Activated T-cell treated with anti-CD3 and anti-CD28 coated beads for 48 hours (primary cell): Measurements from ENCODE around the gene PDIA2.
"Not testable (repeated sequence)": the region's sequence is repeated elsewhere in the genome, so short reads cannot be mapped to it uniquely, and the experiment has no call there.

ENCODE experiments used
- DNase-seq: peaks from one replicate; pipeline ENCODE4 v3.0.0-alpha.2; 2020; ENCODE audit warnings: low read depth

PDIA2 gene

DNA sequence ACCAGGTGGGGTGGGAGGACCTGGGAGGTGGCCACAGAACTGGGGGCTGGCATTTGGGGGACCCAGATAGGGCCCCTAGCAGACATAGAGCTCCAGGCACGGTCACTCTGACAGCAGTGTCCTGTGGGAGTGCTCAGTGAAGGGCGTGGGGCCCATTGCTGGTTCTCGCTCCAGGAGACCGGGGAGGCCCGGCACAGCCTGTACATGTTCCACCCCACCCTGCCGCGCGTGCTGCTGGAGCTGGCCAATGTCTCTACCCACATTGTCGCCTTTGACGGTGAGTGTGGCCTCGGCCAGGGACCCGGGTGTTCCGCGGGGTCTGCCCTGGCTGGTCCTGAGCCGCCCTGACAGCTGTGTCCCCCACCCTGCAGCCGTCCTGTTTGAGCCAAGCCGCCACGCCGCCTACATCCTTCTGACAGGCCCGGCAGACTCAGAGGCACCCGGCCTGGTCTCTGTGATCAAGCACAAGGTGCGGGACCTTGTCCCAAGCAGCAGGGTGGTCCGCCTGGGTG is 18.5 kb upstream of the PDIA2 start:
- DNase-seq = no peak

DNA sequence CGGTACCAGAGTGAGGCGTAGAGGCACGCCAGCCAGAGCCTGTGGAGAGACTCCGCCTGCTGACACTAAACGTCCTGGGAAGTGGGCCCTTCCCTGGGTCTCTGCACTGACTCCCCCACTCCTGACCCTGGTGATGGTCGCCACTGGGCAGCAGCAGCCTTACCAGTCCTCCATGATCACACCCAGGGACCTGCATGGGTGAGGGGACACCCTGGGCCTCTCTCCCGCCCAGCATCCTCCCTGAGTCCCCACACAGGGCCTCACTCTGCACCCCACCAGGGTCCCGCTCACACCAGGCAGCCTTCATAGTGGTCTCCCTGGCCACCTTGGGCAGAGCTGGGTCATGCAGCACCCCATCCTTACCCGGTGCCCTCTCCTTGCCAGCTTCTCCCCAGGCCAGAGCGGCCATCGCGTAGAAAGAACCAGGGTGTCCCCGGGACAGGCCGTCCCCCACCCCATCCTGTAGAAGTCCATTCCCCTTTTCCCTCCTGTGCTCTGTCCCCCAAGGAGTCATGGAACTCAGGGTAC is 17.9 kb upstream of the PDIA2 start:
- no peak for DNase-seq

- DNase-seq = no peak
Observed at GRCh38 chr16:265711-266110, 17.3 kb upstream of the PDIA2 start.

GRCh38 chr16:266258-267164 is 16.5 kb upstream of the PDIA2 start:
- DNase-seq = no peak

DNA sequence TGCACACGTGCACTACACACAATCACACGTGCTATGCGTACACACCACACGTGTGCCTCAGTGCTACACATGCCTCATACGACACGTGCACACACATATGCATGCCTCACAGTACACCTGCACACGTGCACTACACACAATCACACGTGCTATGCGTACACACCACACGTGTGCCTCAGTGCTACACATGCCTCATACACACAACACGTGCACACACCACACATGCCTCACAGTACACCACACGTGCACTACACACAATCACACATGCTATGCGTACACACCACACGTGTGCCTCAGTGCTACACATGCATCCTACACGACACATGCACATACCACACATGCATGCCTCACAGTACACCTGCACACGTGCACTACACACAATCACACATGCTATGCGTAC is 15.4 kb upstream of the PDIA2 start:
- DNase-seq = not testable (repeated sequence)

- DNase-seq = no peak
Observed at GRCh38 chr16:268141-269053, 14.6 kb upstream of the PDIA2 start.

DNA sequence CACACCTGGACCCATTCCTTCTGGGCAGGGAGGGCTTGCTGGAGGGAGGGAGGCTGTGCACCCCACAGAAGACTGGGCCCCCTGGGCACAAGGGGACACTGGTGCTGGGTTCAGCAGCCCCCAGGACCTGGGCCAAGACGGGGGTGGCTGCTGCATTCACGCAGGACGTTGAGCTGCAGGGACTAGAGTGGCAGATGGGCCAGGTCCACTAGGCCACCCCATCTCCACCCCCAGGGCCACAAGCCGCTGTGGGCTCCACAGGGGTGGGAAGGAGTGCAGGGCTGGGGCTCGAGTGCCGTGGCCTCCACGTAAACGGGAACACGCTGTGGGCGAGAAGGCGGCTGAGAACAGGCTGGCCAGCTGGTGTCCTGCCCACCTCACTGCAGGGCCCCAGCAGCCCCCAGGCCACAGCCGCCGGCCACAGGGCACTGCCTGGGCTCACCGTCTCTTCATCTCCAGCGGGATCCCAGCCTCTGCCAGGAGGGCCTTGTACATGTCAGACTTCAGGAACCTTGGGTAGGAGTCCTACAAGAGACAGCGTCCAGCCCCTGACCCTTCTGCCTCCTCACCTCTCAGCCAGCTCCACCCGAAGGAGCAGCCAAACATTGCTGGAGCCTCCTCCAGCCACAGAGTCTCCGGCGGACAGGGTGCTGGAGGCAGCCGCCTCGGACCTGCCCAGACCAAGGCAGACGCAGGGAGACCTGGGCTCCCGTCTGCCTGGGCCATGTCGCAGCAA is 13.7 kb upstream of the PDIA2 start:
- DNase-seq = no peak

DNA sequence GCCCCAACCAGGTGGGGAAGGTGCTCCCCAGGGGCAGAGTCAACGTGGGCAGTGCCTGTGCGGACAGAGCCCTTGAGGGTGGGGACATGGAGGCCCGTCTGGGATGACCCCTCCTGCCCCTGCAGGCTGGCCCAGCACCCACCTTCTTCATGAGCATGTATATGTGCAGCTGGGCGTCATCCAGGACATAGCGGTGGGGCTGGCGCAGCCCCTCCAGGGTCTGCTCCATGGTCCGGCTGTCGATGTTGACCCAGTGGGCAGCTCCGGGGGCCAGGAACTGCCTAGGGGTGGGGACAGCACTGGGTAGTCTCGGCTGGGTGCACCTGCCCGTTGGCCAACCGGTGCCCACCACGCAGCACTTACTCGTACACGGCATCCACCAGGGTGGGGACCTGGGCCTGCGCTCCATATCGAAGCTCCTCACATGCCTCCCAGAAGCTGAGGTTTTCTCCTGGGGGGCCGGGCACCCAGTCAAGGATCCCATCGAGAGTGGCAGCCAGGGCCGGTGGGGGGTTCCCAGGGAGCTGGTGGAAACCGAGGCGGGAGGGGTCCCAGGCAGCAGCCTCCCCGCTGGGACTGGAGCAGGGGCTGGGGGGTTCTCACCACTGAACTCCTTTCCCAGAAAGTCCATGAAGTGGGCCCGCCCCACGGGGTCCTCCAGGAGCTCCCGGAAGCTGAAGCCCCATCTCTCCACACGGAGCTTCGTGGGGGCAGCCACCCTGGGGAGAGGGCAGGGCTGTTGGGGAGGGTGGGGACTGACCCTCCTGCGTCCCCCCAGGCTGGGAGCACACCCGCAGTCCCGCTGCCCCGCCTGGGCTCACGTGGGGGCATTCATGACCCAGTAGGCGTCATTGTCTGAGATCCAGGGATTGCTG is 12.3 kb upstream of the PDIA2 start:
- DNase-seq = no peak

DNA sequence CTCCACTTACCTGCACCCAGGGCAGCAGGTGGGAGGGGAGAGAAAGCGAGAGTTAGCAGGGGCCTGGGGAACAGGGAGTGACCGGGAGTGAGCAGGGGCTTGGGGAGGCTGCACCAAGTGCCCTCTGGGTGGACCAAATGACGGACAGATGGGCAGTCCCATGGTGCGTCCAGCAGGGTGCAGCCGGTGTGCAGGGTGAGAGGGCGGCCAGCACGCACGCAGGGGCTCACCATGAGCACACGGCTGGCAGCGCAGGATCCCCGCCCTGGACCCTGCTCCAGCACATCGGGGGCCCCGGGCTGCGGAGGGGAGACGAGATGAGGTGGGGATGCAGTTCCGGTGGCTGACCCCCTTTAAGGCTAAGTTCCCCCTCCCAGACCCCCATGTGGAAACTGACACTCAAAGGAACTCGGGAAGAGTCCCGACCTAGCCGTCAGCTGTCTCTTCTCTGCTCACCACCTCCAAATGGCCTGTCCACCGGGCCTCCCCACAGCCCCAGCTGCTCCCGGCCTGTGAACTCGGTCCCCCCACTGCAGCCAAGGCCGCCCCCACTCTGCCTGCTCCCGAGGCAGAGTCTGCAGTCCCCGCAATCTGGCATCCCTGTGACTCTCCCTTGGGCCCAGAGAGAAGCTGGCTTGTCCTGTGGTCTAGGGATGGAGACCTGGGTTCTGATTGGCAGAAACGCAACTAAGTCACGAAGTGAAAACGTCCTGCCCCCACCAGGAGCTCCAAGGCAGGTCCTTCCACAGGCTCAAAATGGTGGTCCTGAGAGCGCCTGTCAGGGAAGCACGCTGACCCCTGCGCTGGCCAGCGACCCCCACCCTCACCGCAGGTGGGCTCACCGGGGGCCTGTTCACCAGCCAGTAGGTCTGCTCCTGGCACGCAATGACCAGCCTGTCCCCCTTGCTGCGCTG is 10.1 kb upstream of the PDIA2 start:
- DNase-seq = no peak

DNA sequence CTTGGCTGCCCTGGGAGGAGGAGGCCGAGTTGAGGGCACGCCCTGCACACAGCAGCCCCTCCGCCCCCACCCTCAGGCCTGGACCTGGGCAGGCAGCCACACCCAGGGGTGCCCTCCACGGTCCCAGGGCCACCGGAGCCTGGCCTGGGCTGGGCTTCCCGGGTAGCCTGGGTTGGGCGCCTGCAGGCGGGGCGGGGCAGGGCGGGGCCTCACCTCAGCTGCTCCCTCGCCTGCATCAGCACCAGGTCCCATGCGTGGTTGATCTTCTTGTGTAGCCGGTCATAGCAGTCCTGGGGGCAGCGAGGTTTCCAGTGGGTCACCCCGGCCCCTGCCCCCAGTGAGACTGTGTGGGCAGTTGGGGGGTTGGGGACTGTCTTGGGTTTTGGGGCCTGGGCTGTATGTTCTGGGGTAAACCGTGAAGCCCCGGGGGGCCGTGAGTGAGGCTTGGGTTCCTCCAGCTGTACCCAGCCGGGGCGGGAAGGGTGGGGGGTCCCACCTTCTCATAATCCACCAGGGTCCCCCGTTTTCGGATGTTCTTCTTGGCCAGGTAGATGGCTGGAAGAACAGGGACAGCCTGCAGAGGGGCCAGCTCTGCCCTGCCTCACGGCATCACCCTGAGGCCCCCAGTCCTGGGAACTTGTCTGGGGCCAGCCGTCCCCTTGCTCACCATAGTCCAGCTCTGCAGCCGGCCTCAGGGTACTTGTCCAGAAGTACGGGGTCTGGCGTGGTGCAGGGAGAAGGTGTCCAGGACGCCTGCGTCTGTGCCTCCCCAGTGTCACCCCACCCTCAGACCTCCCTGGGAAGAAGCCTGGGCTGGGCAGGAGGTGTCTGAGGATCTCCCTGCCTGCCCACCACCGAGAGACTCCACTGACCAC is 9.2 kb upstream of the PDIA2 start:
- DNase-seq = no peak

GRCh38 chr16:275041-275641 is 7.8 kb upstream of the PDIA2 start:
- DNase-seq = peak; percentile 21

DNA sequence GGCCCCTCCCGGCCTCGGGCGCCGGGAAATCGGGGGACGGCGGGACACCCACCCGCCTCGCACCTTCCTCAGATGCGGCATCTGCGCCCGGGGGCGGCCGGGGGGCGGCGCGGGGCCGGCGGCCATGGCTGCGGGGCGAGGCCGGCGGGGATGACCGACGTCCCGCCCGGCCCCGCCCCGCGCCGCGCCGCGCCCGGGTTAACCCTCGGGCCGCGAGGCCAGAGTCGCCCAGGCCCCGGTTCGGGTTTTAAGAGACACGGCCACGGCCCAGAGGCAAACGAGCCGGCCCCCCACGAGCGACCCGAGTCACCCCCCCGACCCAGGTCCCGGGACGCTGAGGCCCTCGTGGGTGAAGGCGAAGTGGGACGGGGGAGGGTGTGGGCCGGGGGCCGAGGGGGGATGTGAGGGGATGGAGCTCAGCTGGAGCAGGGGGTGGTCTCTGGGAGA is 7.2 kb upstream of the PDIA2 start, which contains the start of gene RGS11:
Gene RGS11, minus strand, starts transcription at position 159 of the 447 bp plus-strand sequence. Its CDS starts 33 bp downstream, at position 126.
- DNase-seq = no peak

GRCh38 chr16:276426-277077 is 6.4 kb upstream of the PDIA2 start:
- DNase-seq = no peak

DNA sequence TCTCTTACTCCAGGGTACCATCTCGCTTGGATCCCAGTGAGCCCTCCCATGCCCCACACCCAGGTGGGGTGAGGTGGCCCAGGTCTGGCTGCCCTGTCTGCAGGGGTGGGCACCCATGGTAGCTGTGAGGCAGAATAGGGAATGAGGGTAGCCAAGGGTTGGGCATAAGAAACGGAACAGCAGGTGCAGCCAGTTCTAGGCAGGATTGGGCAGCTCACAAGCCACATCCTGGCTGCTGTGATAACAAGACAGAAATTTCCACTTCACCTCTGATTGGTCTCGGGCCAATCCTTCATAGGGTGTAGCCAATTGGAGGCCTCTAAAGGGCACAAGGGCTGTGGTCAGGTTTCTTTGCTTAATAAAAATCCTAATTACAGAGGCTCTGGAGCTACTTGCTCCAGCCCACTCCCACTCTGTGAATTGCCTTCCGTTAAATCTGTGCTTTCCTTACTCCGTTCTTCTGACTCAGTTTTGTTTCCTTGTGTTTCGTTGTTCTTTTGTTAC is 4.0 kb upstream of the PDIA2 start:
- DNase-seq = peak; percentile 16

DNA sequence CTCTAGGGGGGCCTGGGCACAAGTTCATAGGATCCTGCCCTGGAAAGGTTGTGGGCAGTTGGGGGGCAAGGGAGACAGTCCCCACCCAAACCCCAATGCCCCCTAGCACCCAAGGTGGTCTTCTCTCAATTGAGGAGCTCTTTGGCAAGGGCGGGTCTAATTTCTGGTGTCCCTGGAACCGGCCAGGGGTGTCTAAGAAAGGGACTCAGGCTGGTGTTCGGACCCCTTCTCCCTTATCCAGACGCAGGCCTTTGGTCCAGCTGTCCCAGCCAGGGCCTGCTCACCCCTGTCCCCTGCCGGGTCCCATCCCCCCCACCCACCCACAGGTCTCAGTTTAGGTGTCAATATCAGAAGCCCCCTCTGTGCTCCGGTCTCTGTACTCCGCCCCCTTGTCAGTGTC is 3.4 kb upstream of the PDIA2 start:
- no peak for DNase-seq

DNA sequence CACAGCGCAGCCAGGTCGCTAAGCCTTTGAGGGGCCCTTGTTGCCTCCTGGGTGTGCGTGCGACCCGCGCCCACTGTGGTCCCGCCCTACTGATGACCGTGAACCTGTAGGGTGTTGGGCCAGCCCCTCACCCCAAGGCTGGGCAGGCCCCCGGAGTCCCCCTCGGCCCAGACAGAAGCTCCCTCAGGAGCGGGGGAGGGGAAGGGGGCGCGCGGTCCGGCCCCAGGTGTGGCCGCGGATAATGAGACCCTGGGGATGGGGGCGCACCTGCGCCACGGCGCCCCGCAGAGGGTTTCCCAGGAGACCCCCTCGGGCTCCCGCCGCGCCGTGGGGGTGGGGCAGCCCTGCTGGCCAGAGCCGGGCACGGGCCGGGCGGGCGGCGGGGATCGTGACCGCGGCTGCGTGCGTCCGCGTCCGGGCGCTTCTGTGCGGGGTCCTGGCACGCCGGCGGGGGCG is 2.9 kb upstream of the PDIA2 start:
- DNase-seq = no peak

DNA sequence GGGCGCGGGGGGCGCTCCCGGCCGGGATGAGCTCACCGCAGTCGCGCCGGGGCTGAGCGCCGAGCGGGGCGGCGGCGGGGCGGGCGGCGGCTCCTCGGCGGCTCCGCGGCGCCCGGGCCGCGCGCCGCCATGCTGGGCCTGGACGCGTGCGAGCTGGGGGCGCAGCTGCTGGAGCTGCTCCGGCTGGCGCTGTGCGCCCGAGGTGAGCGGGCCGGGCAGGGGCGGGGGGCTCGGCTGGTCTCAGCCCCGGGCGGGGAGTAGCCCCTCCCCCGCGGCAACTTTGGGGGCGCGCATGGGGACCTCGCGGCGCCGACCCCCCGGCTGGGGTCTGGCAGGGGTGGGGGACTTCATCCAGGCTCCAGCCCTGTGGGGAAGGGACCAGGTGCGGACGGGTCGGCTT is 2.4 kb upstream of the PDIA2 start, which contains the start of gene ARHGDIG:
Gene ARHGDIG, plus strand, starts transcription at position 40 of the 400 bp plus-strand sequence. Its CDS starts 90 bp downstream, at position 130.
- no peak for DNase-seq
